Heart right ventricle (tissue), 16 donors: Measurements from ENCODE around the gene NECTIN1. TPM values are rescaled to one million over a fixed set of nuclear protein-coding genes. Genes with fewer than 3 reads are reported as not detected.

ENCODE experiments used
- ATAC-seq, 8 donors: fragments of 200-7000 bp; cut with Tn5 transposase; one replicate each; pipeline ENCODE4 v1.9.1; 2020; ENCODE audit warnings: mild to moderate bottlenecking in 8 of 8, moderate library complexity in 8 of 8, moderate number of reproducible peaks in 1 of 8
- DNase-seq, 2 donors: peaks; one replicate each; pipeline ENCODE4 v3.0.0-alpha.2; 2020
- H3K27ac ChIP-seq, 10 donors: fragments of 200-600 bp; sonication (generic) in 2 of 10; one replicate each; pipeline versions ENCODE4 v1.5.0 to v1.8.0; 2020 to 2022; ENCODE audit warnings: mild to moderate bottlenecking in 3 of 10
- H3K27me3 ChIP-seq, 7 donors: fragments of 200-600 bp; one replicate each; pipeline ENCODE4 v1.8.0; 2021 to 2022; ENCODE audit warnings: mild to moderate bottlenecking in 2 of 7
- H3K36me3 ChIP-seq, 9 donors: fragments of 200-600 bp; sonication (generic) in 1 of 9; one replicate each; pipeline versions ENCODE4 v1.5.0 to v1.8.0; 2020 to 2022; ENCODE audit warnings: mild to moderate bottlenecking in 2 of 9
- H3K4me1 ChIP-seq, 9 donors: fragments of 200-600 bp; sonication (generic) in 1 of 9; one replicate each; pipeline versions ENCODE4 v1.5.0 to v1.8.0; 2020 to 2022; ENCODE audit warnings: mild to moderate bottlenecking in 4 of 9
- H3K4me3 ChIP-seq, 10 donors: fragments of 200-600 bp; sonication (generic) in 2 of 10; one replicate each; pipeline versions ENCODE4 v1.5.0 to v1.8.0; 2020 to 2022; ENCODE audit warnings: mild to moderate bottlenecking in 7 of 10, moderate library complexity in 2 of 10
- H3K9me3 ChIP-seq, 11 donors: fragments of 200-600 bp in 10 of 11; sonication (generic) in 2 of 11; one replicate each; pipeline versions ENCODE4 v1.5.0 to v1.8.0; 2013 to 2022; ENCODE audit warnings: mild to moderate bottlenecking in 2 of 11, control low read depth in 1 of 11, moderate library complexity in 1 of 11
- WGBS, 2 donors: extraction: QIAGEN DNeasy Blood & Tissue Kit; methylation state at CpG; one replicate each; pipeline ENCODE4 v1.1.7; 2013; ENCODE audit warnings: inconsistent platforms in 1 of 2; 5-methylcytosine and 5-hydroxymethylcytosine counted together
- intact Hi-C, 10 donors: fragments of 100-400 bp; cut with DNase I; formaldehyde crosslinking; loops; one replicate each; pipeline versions ENCODE4 v1.11.1 to v1.14.2; 2022
- polyA plus RNA-seq, 2 donors: library from polyadenylated mRNA; stranded (reverse); fragments of 200-250 nt; gene quantifications; one replicate each; pipeline ENCODE4 v1.2.3, GENCODE V29; 2013
- total RNA-seq, 10 donors: library from RNA; stranded (reverse); fragmentation: NEBNext Ultra II Directional in 3 of 10; extraction: Animal tissue kit (Norgen Biotek cat#: 25700) in 3 of 10; gene quantifications; one replicate each; pipeline versions ENCODE4 v1.2.1 to v1.2.4, GENCODE V29; 2021 to 2023
- TF ChIP-seq, protein P1 (sequence below), 9 donors: fragments of 200-600 bp; sonication (generic) in 2 of 9; IDR thresholded peaks; one replicate each; pipeline versions ENCODE4 v1.5.0 to v1.8.0; 2021 to 2022; ENCODE audit warnings: antibody characterized with exemption in 9 of 9, mild to moderate bottlenecking in 5 of 9, moderate library complexity in 1 of 9
- donor health status: Arrhythmogenic right ventricular cardiomyopathy.
- donor health status: ischemic (EF 13 %, LVEDD 7.1; RV severe dilation, severe dysfunction).
- donor health status: healthy with polysubstance abuse.
- donor health status: DM: no; HTN: yes; CAD: no.
- donor health status: DM: no; HTN: no; CAD: no.
- donor health status: ischemic (EF 25% LVEDD 6.9; RV normal size, moderate dysfunction).
- donor health status: ischemic (EF 25% LVEDD 5.7; RV mildly dilated, moderate dysfunction).
- donor health status: healthy.
- donor health status: DM: yes; HTN: yes; CAD: no.
- donor health status: Ischemic cardiomyopathy.
- donor health status: ischemic (EF 35%, LVEDD 5.7; RV mildly dilated, moderate dysfunction).
- donor health status: nonischemic (EF 11% LVEDD 7.7; RV severe dilation, severe dysfunction).
- donor health status: DM: yes; HTN: yes; CAD: no.
- donor health status: PGD.
- donor health status: ischemic (EF 29% LVEDD 5.4; RV normal size, mild dysfunction).
- donor health status: nonischemic (EF 23%, LVEDD 6.1; RV moderate dilation, normal function).

The NECTIN1 gene
- total and polyA plus RNA-seq, 12 donors, result 4.0 to 22.8 (median 10.4) TPM

DNA sequence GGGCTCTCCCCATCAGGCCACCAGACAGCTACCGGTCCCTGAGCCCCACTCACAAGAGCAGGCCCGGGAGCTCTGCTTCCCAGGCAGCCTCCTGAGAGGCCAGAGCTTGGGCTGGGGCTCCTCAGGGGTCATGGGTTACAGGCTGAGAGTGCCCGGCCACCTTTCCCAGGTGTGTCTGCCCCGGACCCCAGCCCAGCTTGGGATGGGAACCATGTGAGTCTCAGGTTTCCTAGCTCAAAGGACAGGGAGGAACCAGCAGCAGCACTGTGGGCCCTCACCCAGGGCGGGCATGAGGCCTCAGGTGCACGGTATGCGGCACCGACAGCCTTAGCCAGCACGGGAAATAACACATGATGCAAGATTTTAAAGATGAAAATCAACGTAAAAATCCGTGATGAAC, 90.1 kb downstream of the NECTIN1 start:
- intact Hi-C loops, result no loop called here
- no peaks in the 10 kb centered on the region for H3K9me3 ChIP-seq
- TF ChIP-seq, protein P1, sequence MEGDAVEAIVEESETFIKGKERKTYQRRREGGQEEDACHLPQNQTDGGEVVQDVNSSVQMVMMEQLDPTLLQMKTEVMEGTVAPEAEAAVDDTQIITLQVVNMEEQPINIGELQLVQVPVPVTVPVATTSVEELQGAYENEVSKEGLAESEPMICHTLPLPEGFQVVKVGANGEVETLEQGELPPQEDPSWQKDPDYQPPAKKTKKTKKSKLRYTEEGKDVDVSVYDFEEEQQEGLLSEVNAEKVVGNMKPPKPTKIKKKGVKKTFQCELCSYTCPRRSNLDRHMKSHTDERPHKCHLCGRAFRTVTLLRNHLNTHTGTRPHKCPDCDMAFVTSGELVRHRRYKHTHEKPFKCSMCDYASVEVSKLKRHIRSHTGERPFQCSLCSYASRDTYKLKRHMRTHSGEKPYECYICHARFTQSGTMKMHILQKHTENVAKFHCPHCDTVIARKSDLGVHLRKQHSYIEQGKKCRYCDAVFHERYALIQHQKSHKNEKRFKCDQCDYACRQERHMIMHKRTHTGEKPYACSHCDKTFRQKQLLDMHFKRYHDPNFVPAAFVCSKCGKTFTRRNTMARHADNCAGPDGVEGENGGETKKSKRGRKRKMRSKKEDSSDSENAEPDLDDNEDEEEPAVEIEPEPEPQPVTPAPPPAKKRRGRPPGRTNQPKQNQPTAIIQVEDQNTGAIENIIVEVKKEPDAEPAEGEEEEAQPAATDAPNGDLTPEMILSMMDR (IDR thresholded peaks at IDR 0.05), result no peak
- no peaks in the 10 kb centered on the region for H3K4me1 ChIP-seq
- WGBS, 2 donors, result 79% methylated on average over 11 of the region's 11 CpGs
- peaks cover 0 to 30% (median 12%) of the 10 kb centered on the region in 7 donors for H3K27me3 ChIP-seq
- no peak overlapping the region for H3K27ac ChIP-seq
- DNase-seq (no peak), ATAC-seq (no peak)
- H3K4me3 ChIP-seq, result no peak overlapping the region
- no peaks in the 10 kb centered on the region for H3K36me3 ChIP-seq

DNA sequence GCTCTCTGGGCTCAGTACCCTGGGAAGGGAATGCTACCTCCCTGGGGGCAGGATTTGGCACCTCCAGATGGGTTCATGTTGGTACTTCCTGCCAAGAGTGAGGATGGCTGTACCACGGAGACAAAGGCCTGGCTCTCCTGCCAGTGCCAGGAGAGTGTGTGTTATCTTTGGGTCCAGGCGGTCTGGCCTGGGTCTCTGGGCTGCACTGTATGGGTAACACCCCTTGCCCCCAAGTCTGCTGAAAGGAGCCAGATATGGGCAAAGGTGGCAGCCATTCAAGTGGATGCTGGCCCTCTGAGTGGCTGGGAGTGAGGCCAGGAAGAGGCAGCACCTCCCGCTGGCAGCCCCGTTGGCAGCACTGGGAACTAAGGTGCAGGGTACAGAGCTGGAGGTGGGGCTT, 91.5 kb downstream of the NECTIN1 start:
- H3K27me3 ChIP-seq, result peaks cover 0 to 20% (median 11%) of the 10 kb centered on the region in 7 donors
- ATAC-seq, result no peak
- intact Hi-C loops, result no loop called here
- no peaks in the 10 kb centered on the region for H3K4me1 ChIP-seq
- H3K9me3 ChIP-seq, result peaks cover 0 to 6% (median 0%) of the 10 kb centered on the region in 11 donors
- no peak overlapping the region for H3K27ac ChIP-seq
- TF ChIP-seq, protein P1 (IDR thresholded peaks at IDR 0.05), result no peak
- DNase-seq, result no peak
- no peaks in the 10 kb centered on the region for H3K36me3 ChIP-seq
- H3K4me3 ChIP-seq, result no peak overlapping the region
- WGBS, 2 donors, result 69 to 73% methylated on average over 4 of the region's 4 CpGs

DNA sequence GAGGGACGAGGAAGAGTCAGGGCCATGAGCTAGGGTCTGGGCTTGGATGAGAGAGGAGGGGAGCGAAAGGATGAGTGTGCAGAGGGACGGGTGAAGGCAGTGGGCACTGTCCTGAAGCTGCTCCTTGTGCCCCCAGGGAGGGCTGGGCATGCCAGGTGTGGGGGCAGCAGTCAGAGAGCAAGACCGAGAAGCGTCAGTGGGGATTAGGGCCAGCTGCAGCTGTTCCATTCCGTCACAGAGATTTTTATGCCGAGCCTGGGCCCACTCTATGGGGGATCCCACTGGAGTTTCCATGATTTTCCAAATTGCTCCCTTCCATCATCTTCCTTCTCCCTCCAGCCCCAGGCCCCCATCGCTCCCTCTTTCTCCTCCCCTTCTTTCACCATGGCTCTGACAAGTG, 93.2 kb downstream of the NECTIN1 start:
- Histone ChIP-seq H3K27me3 (peaks cover 0 to 17% (median 8%) of the 10 kb centered on the region in 7 donors), H3K27ac (no peak overlapping the region), H3K36me3 (no peaks in the 10 kb centered on the region), H3K9me3 (peaks cover 0 to 6% (median 0%) of the 10 kb centered on the region in 11 donors), H3K4me3 (no peak overlapping the region), H3K4me1 (no peaks in the 10 kb centered on the region)
- 93 to 94% methylated on average over 8 of the region's 8 CpGs for WGBS, 2 donors
- TF ChIP-seq, protein P1 (IDR thresholded peaks at IDR 0.05), result no peak
- intact Hi-C loops, result no loop called here
- ATAC-seq (no peak), DNase-seq (no peak)

DNA sequence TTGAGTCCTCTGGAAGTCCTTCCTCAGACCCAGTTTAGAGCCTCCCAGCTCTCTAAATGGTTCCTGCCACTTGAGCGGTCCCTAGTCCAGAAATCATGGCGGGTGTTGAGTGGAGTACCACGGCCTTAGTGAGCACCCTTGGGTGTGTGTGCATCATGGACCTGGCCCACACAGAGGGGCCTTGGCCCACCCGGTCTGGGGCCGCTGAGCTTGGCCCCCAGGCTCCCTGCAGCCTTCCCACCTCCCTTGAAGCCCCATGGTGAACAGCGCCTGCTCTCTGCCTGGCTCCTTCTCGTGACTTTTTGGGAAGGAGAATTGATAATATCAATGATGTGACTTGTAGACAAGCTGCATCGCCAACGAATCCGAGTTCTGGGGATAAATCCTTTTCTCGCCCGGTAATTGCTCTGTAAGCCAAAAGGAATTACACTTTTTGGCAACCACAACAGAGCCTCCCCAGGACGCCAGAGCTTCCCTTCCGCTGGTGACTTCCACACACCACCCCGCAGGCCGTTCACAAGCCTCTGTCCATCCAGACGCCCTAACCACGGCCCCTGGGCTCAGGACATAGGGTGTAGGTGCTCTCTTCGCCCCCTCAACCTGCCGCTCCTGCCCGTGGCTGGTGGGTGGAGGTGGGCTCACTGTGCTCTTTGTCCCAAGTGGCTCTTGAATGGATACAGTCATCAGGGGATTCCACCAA, 93.8 kb downstream of the NECTIN1 start:
- intact Hi-C loops, result no loop called here
- TF ChIP-seq, protein P1 (IDR thresholded peaks at IDR 0.05), result no peak
- ATAC-seq (no peak), DNase-seq (no peak)
- no peaks in the 10 kb centered on the region for H3K36me3 ChIP-seq
- no peak overlapping the region for H3K4me3 ChIP-seq
- H3K27me3 ChIP-seq, result peaks cover 0 to 17% (median 8%) of the 10 kb centered on the region in 7 donors
- H3K4me1 ChIP-seq, result no peaks in the 10 kb centered on the region
- peaks cover 0 to 6% (median 0%) of the 10 kb centered on the region in 11 donors for H3K9me3 ChIP-seq
- 80 to 83% methylated on average over 21 of the region's 21 CpGs for WGBS, 2 donors
- H3K27ac ChIP-seq, result no peak overlapping the region
